Gastroesophageal sphincter (tissue), 4 donors: ENCODE results near the gene PPM1G. TPM values are rescaled to one million over a fixed set of nuclear protein-coding genes. Genes with fewer than 3 reads are reported as not detected.

Experiments
- ATAC-seq: fragments of 150-250 bp; one replicate; pipeline ENCODE4 v1.9.1; 2016; ENCODE audit warnings: mild to moderate bottlenecking, moderate library complexity
- H3K27ac ChIP-seq, 4 donors: fragments of 200-600 bp; sonication (generic) in 3 of 4; 1 replicate in 3 of 4; 2 replicates in 1 of 4; pipeline ENCODE4 v1.5.1; 2016 to 2019
- H3K27me3 ChIP-seq: fragments of 200-600 bp; sonication (generic); one replicate; pipeline ENCODE4 v1.5.1; 2019
- H3K36me3 ChIP-seq, 2 donors: fragments of 200-600 bp; sonication (generic); one replicate each; pipeline ENCODE4 v1.5.1; 2019; ENCODE audit warnings: control low read depth in 1 of 2
- H3K4me1 ChIP-seq, 3 donors: fragments of 200-600 bp; sonication (generic); 1 replicate in 2 of 3; 2 replicates in 1 of 3; pipeline ENCODE4 v1.5.1; 2016 to 2019; ENCODE audit warnings: control low read depth in 2 of 3
- H3K4me3 ChIP-seq, 2 donors: fragments of 200-600 bp; sonication (generic); one replicate each; pipeline ENCODE4 v1.5.1; 2019; ENCODE audit warnings: mild to moderate bottlenecking in 1 of 2, moderate library complexity in 1 of 2
- H3K9me3 ChIP-seq, 3 donors: fragments of 200-600 bp; sonication (generic); one replicate each; pipeline ENCODE4 v1.5.1; 2017 to 2019; ENCODE audit warnings: control low read depth in 2 of 3
- EP300 ChIP-seq: sonication (generic); formaldehyde crosslinking; IDR thresholded peaks from one replicate; pipeline ENCODE4 v1.6.1; 2017; ENCODE audit warnings: antibody characterized with exemption, mild to moderate bottlenecking
- POLR2A ChIP-seq, 2 donors: fragments of 450-650 bp; IDR thresholded peaks; one replicate each; pipeline ENCODE4 v1.6.1; 2017; ENCODE audit warnings: antibody characterized with exemption in 2 of 2, mild to moderate bottlenecking in 2 of 2, moderate library complexity in 1 of 2
- POLR2AphosphoS5 ChIP-seq: sonication (generic); formaldehyde crosslinking; IDR thresholded peaks from one replicate; pipeline ENCODE4 v1.6.1; 2017; ENCODE audit warnings: antibody characterized with exemption
- WGBS, 2 donors: methylation state at CpG; one replicate each; pipeline ENCODE4 v1.1.5; 2018; ENCODE audit warnings: low coverage in 1 of 2; 5-methylcytosine and 5-hydroxymethylcytosine counted together
- total RNA-seq, 4 donors: library from RNA; depleted of rRNA; stranded (reverse); fragments of >200 nt; gene quantifications; one replicate each; pipeline ENCODE4 v1.1.0, GENCODE V29; 2016
- TF ChIP-seq, protein P1 (sequence below), 4 experiments: fragments of 200-600 bp in 2 of 4; fragments of 450-650 bp in 2 of 4; sonication (generic) in 1 of 4; IDR thresholded peaks; one replicate each; pipeline ENCODE4 v1.5.1; 2017 to 2019; ENCODE audit warnings: antibody characterized with exemption in 4 of 4, mild to moderate bottlenecking in 2 of 4, moderate library complexity in 2 of 4

PPM1G gene
- total RNA-seq, 4 donors from 2014 or later, result 50.2 to 74.2 (median 58.8) TPM

DNA sequence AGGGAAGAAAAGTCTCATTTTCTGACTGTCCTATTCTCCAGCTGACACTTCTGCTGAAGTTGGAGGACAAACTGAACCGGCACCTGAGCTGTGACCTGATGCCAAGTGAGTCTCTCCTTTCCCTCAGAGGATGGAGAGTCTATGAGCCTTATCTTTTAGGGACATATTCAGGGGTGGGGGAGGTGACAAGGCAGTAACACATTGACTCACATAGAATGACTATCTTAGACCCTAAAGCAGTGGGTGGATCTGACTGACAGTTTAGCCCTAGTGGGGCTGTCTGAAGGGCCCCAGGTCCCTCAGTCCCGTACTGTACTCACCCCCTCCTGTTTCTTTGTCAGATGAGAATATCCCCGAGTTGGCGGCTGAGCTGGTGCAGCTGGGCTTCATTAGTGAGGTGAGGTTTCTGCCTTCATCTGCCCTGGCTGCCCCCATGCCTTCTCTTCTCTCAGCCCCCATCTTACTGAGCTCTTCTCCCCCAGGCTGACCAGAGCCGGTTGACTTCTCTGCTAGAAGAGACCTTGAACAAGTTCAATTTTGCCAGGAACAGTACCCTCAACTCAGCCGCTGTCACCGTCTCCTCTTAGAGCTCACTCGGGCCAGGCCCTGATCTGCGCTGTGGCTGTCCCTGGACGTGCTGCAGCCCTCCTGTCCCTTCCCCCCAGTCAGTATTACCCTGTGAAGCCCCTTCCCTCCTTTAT lies 32.0 kb upstream of the PPM1G start:
- no peak for ATAC-seq
- Histone ChIP-seq H3K36me3 (peaks cover 4 to 84% of the 10 kb centered on the region in 2 donors), H3K27ac (no peak overlapping the region)

GRCh38 chr2:27435628-27436027 lies 26.2 kb upstream of the PPM1G start:
- 77 to 96% methylated on average over 4 to 6 of the region's 6 CpGs for WGBS, 2 donors
- Histone ChIP-seq H3K4me1 (peaks cover 0 to 29% (median 9%) of the 10 kb centered on the region in 3 donors), H3K36me3 (peaks cover 4 to 77% of the 10 kb centered on the region in 2 donors), H3K4me3 (no peak overlapping the region), H3K27ac (no peak overlapping the region), H3K27me3 (no peaks in the 10 kb centered on the region), H3K9me3 (no peaks in the 10 kb centered on the region)
- TF ChIP-seq EP300 (no peak), POLR2AphosphoS5 (no peak), POLR2A (IDR thresholded peaks at IDR 0.05) (no peak)
- TF ChIP-seq, protein P1, sequence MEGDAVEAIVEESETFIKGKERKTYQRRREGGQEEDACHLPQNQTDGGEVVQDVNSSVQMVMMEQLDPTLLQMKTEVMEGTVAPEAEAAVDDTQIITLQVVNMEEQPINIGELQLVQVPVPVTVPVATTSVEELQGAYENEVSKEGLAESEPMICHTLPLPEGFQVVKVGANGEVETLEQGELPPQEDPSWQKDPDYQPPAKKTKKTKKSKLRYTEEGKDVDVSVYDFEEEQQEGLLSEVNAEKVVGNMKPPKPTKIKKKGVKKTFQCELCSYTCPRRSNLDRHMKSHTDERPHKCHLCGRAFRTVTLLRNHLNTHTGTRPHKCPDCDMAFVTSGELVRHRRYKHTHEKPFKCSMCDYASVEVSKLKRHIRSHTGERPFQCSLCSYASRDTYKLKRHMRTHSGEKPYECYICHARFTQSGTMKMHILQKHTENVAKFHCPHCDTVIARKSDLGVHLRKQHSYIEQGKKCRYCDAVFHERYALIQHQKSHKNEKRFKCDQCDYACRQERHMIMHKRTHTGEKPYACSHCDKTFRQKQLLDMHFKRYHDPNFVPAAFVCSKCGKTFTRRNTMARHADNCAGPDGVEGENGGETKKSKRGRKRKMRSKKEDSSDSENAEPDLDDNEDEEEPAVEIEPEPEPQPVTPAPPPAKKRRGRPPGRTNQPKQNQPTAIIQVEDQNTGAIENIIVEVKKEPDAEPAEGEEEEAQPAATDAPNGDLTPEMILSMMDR (IDR thresholded peaks at IDR 0.05), result no peak
- no peak for ATAC-seq

More for the DNA sequence above, 32.0 kb upstream of the PPM1G start:
- H3K27me3 ChIP-seq, result no peaks in the 10 kb centered on the region
- WGBS, 2 donors, result 76 to 86% methylated on average over 1 to 8 of the region's 10 CpGs
- peaks cover 0 to 15% (median 3%) of the 10 kb centered on the region in 3 donors for H3K4me1 ChIP-seq
- no peaks in the 10 kb centered on the region for H3K9me3 ChIP-seq
- no peak for TF ChIP-seq POLR2AphosphoS5
- TF ChIP-seq POLR2A (IDR thresholded peaks at IDR 0.05), result no peak
- TF ChIP-seq EP300, result no peak
- TF ChIP-seq, protein P1 (IDR thresholded peaks at IDR 0.05), result no peak
- no peak overlapping the region for H3K4me3 ChIP-seq

DNA sequence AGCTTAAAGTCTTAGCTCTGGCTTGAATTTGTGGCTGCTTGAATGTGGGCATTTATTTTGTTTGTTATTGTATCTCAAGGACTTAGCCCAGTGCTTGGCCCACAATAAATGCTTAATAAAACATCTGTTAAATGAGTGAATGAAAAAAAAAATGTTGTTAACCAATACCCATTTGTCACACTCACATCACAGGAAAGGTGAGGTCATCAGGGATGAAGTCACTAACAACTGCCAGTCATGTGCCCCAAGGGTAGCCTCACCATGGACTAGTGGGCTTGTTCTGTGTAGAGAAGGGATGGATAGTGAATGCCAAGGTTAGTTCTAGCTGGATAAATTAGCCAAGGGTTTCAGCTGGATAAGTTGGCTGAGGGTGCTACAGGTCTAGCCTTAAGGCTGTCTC lies 22.0 kb upstream of the PPM1G start:
- TF ChIP-seq POLR2AphosphoS5 (no peak), POLR2A (IDR thresholded peaks at IDR 0.05) (no peak), EP300 (no peak)
- TF ChIP-seq, protein P1 (IDR thresholded peaks at IDR 0.05), result no peak
- peaks cover 6 to 50% (median 19%) of the 10 kb centered on the region in 3 donors for H3K4me1 ChIP-seq
- H3K9me3 ChIP-seq, result no peaks in the 10 kb centered on the region
- peaks cover 0 to 35% of the 10 kb centered on the region in 2 donors for H3K36me3 ChIP-seq
- no peak for ATAC-seq
- H3K4me3 ChIP-seq, result no peak overlapping the region
- H3K27ac ChIP-seq, result no peak overlapping the region
- no peaks in the 10 kb centered on the region for H3K27me3 ChIP-seq

DNA sequence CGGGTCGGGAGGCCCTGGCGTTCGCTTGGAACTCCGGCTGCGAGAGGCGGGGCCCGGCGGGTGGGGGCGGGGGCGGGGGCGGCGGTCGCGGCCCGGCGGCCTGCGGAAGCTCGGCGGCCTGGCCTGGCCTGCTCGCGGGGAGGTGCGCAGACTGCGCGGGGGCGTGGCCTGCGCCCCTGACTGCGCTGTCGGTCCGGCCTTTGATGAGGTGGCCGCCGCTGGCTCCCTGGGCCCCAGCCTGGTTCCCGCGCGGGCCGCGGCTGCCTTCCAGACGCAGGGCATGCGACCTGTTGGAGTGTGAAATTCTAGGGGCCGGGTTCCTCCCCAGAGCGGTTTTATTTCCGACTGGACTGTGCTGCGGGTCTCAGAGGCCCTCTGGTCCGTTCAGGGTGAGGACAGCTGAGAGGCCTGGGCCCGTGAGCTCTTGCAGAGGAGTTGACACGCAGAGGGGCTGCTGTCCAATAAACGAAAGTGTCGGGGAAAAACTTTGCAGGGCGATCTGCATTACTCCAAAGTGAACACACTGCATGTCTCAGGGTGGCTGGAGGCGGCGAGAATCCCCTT lies 19.7 kb upstream of the PPM1G start:
- Histone ChIP-seq H3K4me1 (peaks cover 6 to 50% (median 19%) of the 10 kb centered on the region in 3 donors), H3K9me3 (no peaks in the 10 kb centered on the region), H3K27ac (peak overlapping the region; percentile 96 to 99 (median 98)), H3K36me3 (peaks cover 0 to 11% of the 10 kb centered on the region in 2 donors), H3K4me3 (peak overlapping the region; percentile 91 to 100), H3K27me3 (no peaks in the 10 kb centered on the region)
- no peak for TF ChIP-seq POLR2A (IDR thresholded peaks at IDR 0.05)
- peak; percentile 24 for TF ChIP-seq POLR2AphosphoS5
- WGBS, 2 donors, result 0 to 3% methylated on average over 2 to 8 of the region's 51 CpGs
- peak; percentile 92 for ATAC-seq

GRCh38 chr2:27428213-27428977 lies 19.0 kb upstream of the PPM1G start, which contains the start of gene NRBP1:
TSS of gene NRBP1 (plus strand) at chr2:27428631. CDS start at chr2:27433274, 4,643 bp downstream.
- WGBS, 2 donors, result 0% methylated on average over 6 of the region's 75 CpGs
- Histone ChIP-seq H3K4me3 (peak within 1 kb of the TSS; percentile 91 to 100), H3K27ac (peak within 1 kb of the TSS; percentile 96 to 99 (median 98)), H3K36me3 (peaks cover 0 to 5% of the 10 kb centered on the region in 2 donors), H3K9me3 (no peaks in the 10 kb centered on the region), H3K4me1 (peaks cover 6 to 49% (median 19%) of the 10 kb centered on the region in 3 donors), H3K27me3 (no peaks in the 10 kb centered on the region)
- TF ChIP-seq POLR2A (IDR thresholded peaks at IDR 0.05) (peak; percentile 91 to 95), EP300 (no peak), POLR2AphosphoS5 (peak; percentile 94)
- TF ChIP-seq, protein P1 (IDR thresholded peaks at IDR 0.05), result peak in 1 of 4 experiments; percentile 4
- peak; percentile 95 for ATAC-seq
